Upper lobe of left lung (tissue), 6 donors: Measurements from ENCODE around the gene OBSCN. TPM values are rescaled to one million over a fixed set of nuclear protein-coding genes. Genes with fewer than 3 reads are reported as not detected.
A peak's percentile ranks its signal among the peaks of the same experiment; 100 is the strongest.

Source experiments
- ATAC-seq, 2 donors: fragments of 200-7000 bp; cut with Tn5 transposase; one replicate each; pipeline ENCODE4 v1.9.1; 2022; ENCODE audit warnings: mild to moderate bottlenecking in 2 of 2, moderate library complexity in 2 of 2; ENCODE audit not compliant: low FRiP score in 2 of 2
- DNase-seq, 2 donors: peaks; one replicate each; pipeline ENCODE4 v3.0.0-alpha.2; 2019 to 2020
- H3K27ac ChIP-seq, 4 donors: fragments of 200-600 bp; sonication (generic); one replicate each; pipeline ENCODE4 v1.5.1; 2016 to 2019
- H3K27me3 ChIP-seq, 4 donors: fragments of 200-600 bp; sonication (generic); one replicate each; pipeline ENCODE4 v1.5.1; 2017 to 2019
- H3K36me3 ChIP-seq, 4 donors: fragments of 200-600 bp; sonication (generic); one replicate each; pipeline ENCODE4 v1.5.1; 2016 to 2019
- H3K4me1 ChIP-seq, 4 donors: fragments of 200-600 bp; sonication (generic); one replicate each; pipeline ENCODE4 v1.5.1; 2018 to 2019
- H3K4me3 ChIP-seq, 4 donors: fragments of 200-600 bp; sonication (generic); one replicate each; pipeline ENCODE4 v1.5.1; 2017 to 2019; ENCODE audit warnings: mild to moderate bottlenecking in 2 of 4, moderate library complexity in 1 of 4
- H3K9me3 ChIP-seq, 4 donors: fragments of 200-600 bp; sonication (generic); one replicate each; pipeline ENCODE4 v1.5.1; 2018 to 2019
- EP300 ChIP-seq, 4 donors: sonication (generic); formaldehyde crosslinking; IDR thresholded peaks; one replicate each; pipeline ENCODE4 v1.5.1; 2017; ENCODE audit warnings: antibody characterized with exemption in 4 of 4, control low read depth in 2 of 4
- POLR2A ChIP-seq, 4 donors: fragments of 450-650 bp; IDR thresholded peaks; one replicate each; pipeline ENCODE4 v1.5.1; 2016 to 2017; ENCODE audit warnings: antibody characterized with exemption in 4 of 4, mild to moderate bottlenecking in 2 of 4
- POLR2AphosphoS5 ChIP-seq, 2 donors: sonication (generic); formaldehyde crosslinking; IDR thresholded peaks; one replicate each; pipeline ENCODE4 v1.5.1; 2017; ENCODE audit warnings: antibody characterized with exemption in 2 of 2
- WGBS, 2 donors: methylation state at CpG; one replicate each; pipeline ENCODE4 v1.1.5; 2017 to 2018; 5-methylcytosine and 5-hydroxymethylcytosine counted together
- total RNA-seq, 6 donors: library from RNA; depleted of rRNA in 4 of 6; stranded (reverse); fragments of >200 nt in 4 of 6; gene quantifications; one replicate each; pipeline versions ENCODE4 v1.1.0 to v1.2.1, GENCODE V29; 2016 to 2021
- TF ChIP-seq, protein P1 (sequence below), 6 experiments: fragments of 450-650 bp in 4 of 6; fragments of 200-600 bp in 2 of 6; sonication (generic) in 2 of 6; IDR thresholded peaks; one replicate each; pipeline ENCODE4 v1.5.1; 2016 to 2019; ENCODE audit warnings: antibody characterized with exemption in 6 of 6
- donor health status: DM: no; HTN: no; CAD: no; lungs with moderate emphysema.
- donor health status: DM: no; HTN: yes; CAD: no; lungs with severe emphysema.

OBSCN gene
- total RNA-seq, 6 donors from 2014 or later: 15.7 to 160 (median 47.0) TPM

DNA sequence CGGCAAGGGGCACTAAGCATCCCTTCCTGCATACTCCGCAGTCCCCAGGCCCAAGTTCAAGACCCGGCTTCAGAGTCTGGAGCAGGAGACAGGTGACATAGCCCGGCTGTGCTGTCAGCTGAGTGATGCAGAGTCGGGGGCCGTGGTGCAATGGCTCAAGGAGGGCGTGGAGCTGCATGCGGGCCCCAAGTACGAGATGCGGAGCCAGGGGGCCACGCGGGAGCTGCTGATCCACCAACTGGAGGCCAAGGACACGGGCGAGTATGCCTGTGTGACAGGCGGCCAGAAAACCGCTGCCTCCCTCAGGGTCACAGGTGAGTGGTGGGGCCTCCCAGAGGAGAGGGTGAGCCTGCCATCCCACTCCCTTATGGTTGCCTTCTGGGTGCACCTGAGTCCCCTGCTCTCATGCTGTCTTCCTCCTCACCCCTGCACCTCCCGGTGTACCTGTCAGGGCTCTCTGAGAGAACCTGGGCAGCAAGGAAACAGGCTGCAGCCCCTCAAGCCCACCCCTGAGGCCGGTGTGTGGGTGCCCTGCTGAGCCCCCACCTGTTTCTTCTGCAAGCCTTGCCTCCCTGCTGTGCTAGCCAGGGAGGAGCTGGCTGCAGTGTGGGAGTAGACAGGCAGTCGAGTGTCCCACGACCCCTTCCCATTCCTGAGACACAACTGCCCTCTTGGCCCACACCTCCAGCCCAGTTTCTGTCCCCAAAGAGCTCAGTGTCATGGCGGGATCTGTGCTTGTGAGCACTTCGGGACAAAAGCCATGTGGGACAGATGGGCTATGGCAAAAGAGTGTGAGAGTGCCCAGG, 99.6 kb downstream of the OBSCN start:
- Histone ChIP-seq H3K4me3 (no peak overlapping the region), H3K4me1 (no peaks in the 10 kb centered on the region), H3K27me3 (no peaks in the 10 kb centered on the region), H3K9me3 (peaks cover under 1 to 23% (median 9%) of the 10 kb centered on the region in 4 donors), H3K36me3 (peaks cover 0 to 15% (median 3%) of the 10 kb centered on the region in 4 donors), H3K27ac (no peak overlapping the region)
- ATAC-seq: no peak
- WGBS, 2 donors: 84 to 93% methylated on average over 9 to 22 of the region's 22 CpGs
- no peak for TF ChIP-seq POLR2AphosphoS5 (IDR thresholded peaks at IDR 0.05)
- TF ChIP-seq POLR2A (IDR thresholded peaks at IDR 0.05): no peak
- TF ChIP-seq EP300 (IDR thresholded peaks at IDR 0.05): no peak
- TF ChIP-seq, protein P1, sequence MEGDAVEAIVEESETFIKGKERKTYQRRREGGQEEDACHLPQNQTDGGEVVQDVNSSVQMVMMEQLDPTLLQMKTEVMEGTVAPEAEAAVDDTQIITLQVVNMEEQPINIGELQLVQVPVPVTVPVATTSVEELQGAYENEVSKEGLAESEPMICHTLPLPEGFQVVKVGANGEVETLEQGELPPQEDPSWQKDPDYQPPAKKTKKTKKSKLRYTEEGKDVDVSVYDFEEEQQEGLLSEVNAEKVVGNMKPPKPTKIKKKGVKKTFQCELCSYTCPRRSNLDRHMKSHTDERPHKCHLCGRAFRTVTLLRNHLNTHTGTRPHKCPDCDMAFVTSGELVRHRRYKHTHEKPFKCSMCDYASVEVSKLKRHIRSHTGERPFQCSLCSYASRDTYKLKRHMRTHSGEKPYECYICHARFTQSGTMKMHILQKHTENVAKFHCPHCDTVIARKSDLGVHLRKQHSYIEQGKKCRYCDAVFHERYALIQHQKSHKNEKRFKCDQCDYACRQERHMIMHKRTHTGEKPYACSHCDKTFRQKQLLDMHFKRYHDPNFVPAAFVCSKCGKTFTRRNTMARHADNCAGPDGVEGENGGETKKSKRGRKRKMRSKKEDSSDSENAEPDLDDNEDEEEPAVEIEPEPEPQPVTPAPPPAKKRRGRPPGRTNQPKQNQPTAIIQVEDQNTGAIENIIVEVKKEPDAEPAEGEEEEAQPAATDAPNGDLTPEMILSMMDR (IDR thresholded peaks at IDR 0.05): no peak
- DNase-seq: peak in 1 of 2 donors; percentile 65

DNA sequence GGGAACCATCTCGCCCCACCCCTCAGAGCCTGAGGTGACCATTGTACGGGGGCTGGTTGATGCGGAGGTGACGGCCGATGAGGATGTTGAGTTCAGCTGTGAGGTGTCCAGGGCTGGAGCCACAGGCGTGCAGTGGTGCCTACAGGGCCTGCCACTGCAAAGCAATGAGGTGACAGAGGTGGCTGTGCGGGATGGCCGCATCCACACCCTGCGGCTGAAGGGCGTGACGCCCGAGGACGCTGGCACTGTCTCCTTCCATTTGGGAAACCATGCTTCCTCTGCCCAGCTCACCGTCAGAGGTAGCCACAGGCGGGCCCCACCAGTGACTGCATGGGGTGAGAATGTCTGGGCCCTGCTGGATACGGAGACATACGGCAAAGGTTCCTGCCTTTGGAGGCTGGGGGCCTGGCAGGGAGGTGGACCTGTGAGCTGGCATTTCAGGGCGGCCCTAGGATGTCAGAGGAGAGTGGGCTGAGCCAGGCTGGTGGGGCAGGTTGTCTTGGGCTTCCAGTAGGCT, 100.3 kb downstream of the OBSCN start:
- no peak overlapping the region for H3K27ac ChIP-seq
- no peaks in the 10 kb centered on the region for H3K4me1 ChIP-seq
- H3K4me3 ChIP-seq: no peak overlapping the region
- peaks cover 0 to 23% (median 9%) of the 10 kb centered on the region in 4 donors for H3K9me3 ChIP-seq
- no peaks in the 10 kb centered on the region for H3K27me3 ChIP-seq
- H3K36me3 ChIP-seq: peaks cover 0 to 10% (median 3%) of the 10 kb centered on the region in 4 donors
- TF ChIP-seq, protein P1 (IDR thresholded peaks at IDR 0.05): no peak
- no peak for TF ChIP-seq EP300 (IDR thresholded peaks at IDR 0.05)
- TF ChIP-seq POLR2A (IDR thresholded peaks at IDR 0.05): no peak
- peak in 1 of 2 donors; percentile 55 for DNase-seq
- WGBS, 2 donors: 88 to 89% methylated on average over 17 of the region's 18 CpGs
- ATAC-seq: no peak

DNA sequence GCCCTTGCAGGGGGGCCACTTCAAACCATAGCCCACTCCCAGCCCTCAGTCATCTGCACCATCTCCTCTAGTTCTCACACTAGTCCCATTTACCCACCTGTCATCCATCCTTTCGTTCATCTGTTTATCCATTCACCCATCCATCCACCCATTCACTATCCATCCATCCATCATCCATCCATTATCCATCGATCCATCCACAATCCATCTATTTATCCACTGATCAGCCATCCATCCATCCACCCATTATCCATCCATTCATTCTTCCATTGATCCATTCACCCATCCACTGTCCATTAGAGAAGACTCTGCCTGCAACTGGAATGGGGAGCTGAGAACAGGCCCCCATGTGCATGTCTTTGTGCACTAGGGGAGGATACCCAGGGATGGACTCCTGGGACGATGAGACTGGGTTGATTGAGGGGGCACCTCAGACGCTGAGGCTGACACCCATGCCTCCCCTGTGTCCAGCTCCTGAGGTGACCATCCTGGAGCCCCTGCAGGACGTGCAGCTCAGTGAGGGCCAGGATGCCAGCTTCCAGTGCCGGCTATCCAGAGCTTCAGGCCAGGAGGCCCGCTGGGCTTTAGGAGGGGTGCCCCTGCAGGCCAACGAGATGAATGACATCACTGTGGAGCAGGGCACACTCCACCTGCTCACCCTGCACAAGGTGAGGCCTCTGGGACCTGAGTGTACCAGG, 100.9 kb downstream of the OBSCN start:
- Histone ChIP-seq H3K9me3 (peaks cover 0 to 23% (median 9%) of the 10 kb centered on the region in 4 donors), H3K36me3 (peaks cover 0 to 7% (median 0%) of the 10 kb centered on the region in 4 donors), H3K4me1 (no peaks in the 10 kb centered on the region), H3K27me3 (no peaks in the 10 kb centered on the region), H3K27ac (no peak overlapping the region), H3K4me3 (no peak overlapping the region)
- ATAC-seq: no peak
- peak in 1 of 2 donors; percentile 41 for DNase-seq
- TF ChIP-seq, protein P1 (IDR thresholded peaks at IDR 0.05): no peak
- TF ChIP-seq POLR2A (IDR thresholded peaks at IDR 0.05) (no peak), POLR2AphosphoS5 (IDR thresholded peaks at IDR 0.05) (no peak)
- WGBS, 2 donors: 86 to 93% methylated on average over 2 to 8 of the region's 8 CpGs

DNA sequence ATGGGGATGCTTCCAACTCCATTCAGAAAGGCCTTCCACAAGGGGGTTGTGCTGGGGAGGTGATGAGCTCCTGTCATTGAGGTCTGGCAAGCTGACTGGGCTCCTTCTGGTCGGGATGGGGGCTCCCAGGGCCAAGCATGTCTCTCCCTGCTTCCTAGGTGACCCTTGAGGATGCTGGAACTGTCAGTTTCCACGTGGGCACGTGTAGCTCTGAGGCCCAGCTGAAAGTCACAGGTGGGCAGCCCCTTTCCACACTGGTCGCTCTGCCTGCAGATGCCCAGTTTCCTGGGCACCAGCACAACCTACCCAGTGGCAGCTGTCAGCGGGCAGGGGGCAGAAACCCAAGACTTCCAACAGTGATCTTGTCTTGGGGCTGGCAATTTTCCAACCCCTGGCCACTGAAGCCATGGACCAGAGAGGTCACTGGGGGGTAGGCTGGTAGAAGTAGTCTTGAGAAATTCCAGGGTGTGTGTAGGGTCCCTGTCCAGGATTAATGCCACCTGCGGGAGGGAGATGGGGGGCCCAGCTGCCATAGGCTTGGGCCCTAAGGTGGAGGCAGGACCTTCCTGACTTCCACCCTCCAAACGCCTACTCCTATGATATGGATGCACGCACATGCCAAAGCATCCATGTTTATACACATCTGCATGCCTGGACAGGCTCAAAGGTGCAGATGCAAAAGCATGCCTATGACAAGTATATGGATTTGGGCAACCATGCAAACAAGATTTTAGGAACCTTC, 101.7 kb downstream of the OBSCN start:
- H3K9me3 ChIP-seq: peaks cover 0 to 23% (median 9%) of the 10 kb centered on the region in 4 donors
- ATAC-seq (no peak), DNase-seq (no peak)
- H3K36me3 ChIP-seq: no peaks in the 10 kb centered on the region
- 83 to 96% methylated on average over 5 to 7 of the region's 8 CpGs for WGBS, 2 donors
- TF ChIP-seq, protein P1 (IDR thresholded peaks at IDR 0.05): no peak
- no peak for TF ChIP-seq EP300 (IDR thresholded peaks at IDR 0.05)
- no peak for TF ChIP-seq POLR2A (IDR thresholded peaks at IDR 0.05)
- TF ChIP-seq POLR2AphosphoS5 (IDR thresholded peaks at IDR 0.05): no peak
- no peak overlapping the region for H3K27ac ChIP-seq
- no peak overlapping the region for H3K4me3 ChIP-seq
- no peaks in the 10 kb centered on the region for H3K27me3 ChIP-seq
- H3K4me1 ChIP-seq: no peaks in the 10 kb centered on the region
